MM.1S (cell line): ENCODE results near the gene DOCK4.

ENCODE experiments used
- DNase-seq: peaks from one replicate; pipeline ENCODE4 v3.0.0-alpha.2; 2015
- H2AFZ ChIP-seq: fragments of 300-600 bp; sonication (generic); 2 replicates; pipeline ENCODE4 v1.6.0; 2016; ENCODE audit warnings: antibody characterized with exemption, low read length
- H3F3A ChIP-seq: fragments of 300-600 bp; sonication (generic); 2 replicates; pipeline ENCODE4 v1.6.1; 2016; ENCODE audit warnings: mild to moderate bottlenecking, antibody characterized with exemption, low read length, moderate library complexity, mixed read lengths; ENCODE audit not compliant: insufficient read depth
- H3K27ac ChIP-seq: fragments of 300-600 bp; sonication (generic); 2 replicates; pipeline ENCODE4 v1.5.1; 2016; ENCODE audit warnings: mild to moderate bottlenecking, low read length
- H3K27me3 ChIP-seq: fragments of 300-600 bp; sonication (generic); replicated peaks from 2 replicates; pipeline ENCODE4 v1.6.0; 2016; ENCODE audit warnings: low read length; ENCODE audit not compliant: insufficient read depth
- H3K36me3 ChIP-seq: fragments of 300-600 bp; sonication (generic); replicated peaks from 2 replicates; pipeline ENCODE4 v1.6.1; 2016; ENCODE audit warnings: mild to moderate bottlenecking, low read length, mixed read lengths; ENCODE audit not compliant: insufficient read depth
- H3K4me1 ChIP-seq: fragments of 300-600 bp; sonication (generic); 2 replicates; pipeline ENCODE4 v1.6.1; 2016; ENCODE audit warnings: low read length, mixed read lengths
- H3K4me2 ChIP-seq: fragments of 300-600 bp; sonication (generic); 2 replicates; pipeline ENCODE4 v1.6.0; 2016; ENCODE audit warnings: low read depth, low read length
- H3K4me3 ChIP-seq: fragments of 300-600 bp; sonication (generic); 2 replicates; pipeline ENCODE4 v1.5.1; 2016; ENCODE audit warnings: low read length, mixed read lengths
- H3K79me2 ChIP-seq: fragments of 300-600 bp; sonication (generic); 2 replicates; pipeline ENCODE4 v1.6.1; 2016; ENCODE audit warnings: mixed run types, low read length, mixed read lengths
- H3K9ac ChIP-seq: fragments of 300-600 bp; sonication (generic); 2 replicates; pipeline ENCODE4 v1.6.1; 2016; ENCODE audit warnings: low read length, mixed read lengths
- H3K9me2 ChIP-seq: fragments of 300-600 bp; sonication (generic); replicated peaks from 2 replicates; pipeline ENCODE4 v1.6.1; 2016; ENCODE audit warnings: mild to moderate bottlenecking, low read length, mixed read lengths; ENCODE audit not compliant: insufficient read depth
- H3K9me3 ChIP-seq: fragments of 300-600 bp; sonication (generic); replicated peaks from 2 replicates; pipeline ENCODE4 v1.6.1; 2016; ENCODE audit warnings: mild to moderate bottlenecking, low read length, mixed read lengths; ENCODE audit not compliant: insufficient read depth
- H4K20me1 ChIP-seq: fragments of 300-600 bp; sonication (generic); 2 replicates; pipeline ENCODE4 v1.6.1; 2016; ENCODE audit warnings: mild to moderate bottlenecking, low read length, moderate library complexity, mixed read lengths; ENCODE audit not compliant: insufficient read depth
- EZH2 ChIP-seq: fragments of 300-600 bp; sonication (generic); optimal IDR thresholded peaks from 2 replicates; pipeline ENCODE3; 2017; ENCODE audit warnings: low read depth, mild to moderate bottlenecking, antibody characterized with exemption, low read length, mixed read lengths
- EZH2phosphoT487 ChIP-seq: fragments of 300-600 bp; sonication (generic); IDR thresholded peaks from 2 replicates; pipeline ENCODE4 v1.6.1; 2018; ENCODE audit warnings: antibody characterized with exemption, low read length
- TF ChIP-seq, protein P1 (sequence below): fragments of 300-600 bp; sonication (generic); IDR thresholded peaks from 2 replicates; pipeline ENCODE4 v1.5.1; 2016; ENCODE audit warnings: antibody characterized with exemption, low read length, mixed read lengths

Gene DOCK4

DNA sequence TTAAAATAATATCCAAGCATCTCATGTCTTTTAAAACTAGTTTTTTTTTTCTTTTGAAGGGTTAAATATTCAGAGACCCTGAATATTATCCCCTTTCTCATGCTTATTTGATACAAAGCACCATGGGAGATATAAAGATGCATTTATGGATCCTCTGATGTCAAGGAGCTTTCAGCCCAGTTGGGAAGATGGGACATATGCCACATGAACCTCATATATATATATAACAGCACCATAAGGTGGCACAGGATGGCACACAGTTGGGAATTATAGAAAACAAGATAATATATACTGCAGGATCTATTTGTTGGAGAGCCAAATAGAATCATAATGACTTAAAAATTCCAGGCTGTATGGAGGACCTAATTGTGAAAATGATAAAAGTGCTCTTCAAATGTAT is 458.5 kb downstream of the DOCK4 start:
- H4K20me1 ChIP-seq: no peaks in the 10 kb centered on the region
- DNase-seq: no peak
- H3K4me1 ChIP-seq: no peaks in the 10 kb centered on the region
- no peaks in the 10 kb centered on the region for H3F3A ChIP-seq
- no peak overlapping the region for H3K9ac ChIP-seq
- no peak for TF ChIP-seq EZH2phosphoT487
- TF ChIP-seq, protein P1, sequence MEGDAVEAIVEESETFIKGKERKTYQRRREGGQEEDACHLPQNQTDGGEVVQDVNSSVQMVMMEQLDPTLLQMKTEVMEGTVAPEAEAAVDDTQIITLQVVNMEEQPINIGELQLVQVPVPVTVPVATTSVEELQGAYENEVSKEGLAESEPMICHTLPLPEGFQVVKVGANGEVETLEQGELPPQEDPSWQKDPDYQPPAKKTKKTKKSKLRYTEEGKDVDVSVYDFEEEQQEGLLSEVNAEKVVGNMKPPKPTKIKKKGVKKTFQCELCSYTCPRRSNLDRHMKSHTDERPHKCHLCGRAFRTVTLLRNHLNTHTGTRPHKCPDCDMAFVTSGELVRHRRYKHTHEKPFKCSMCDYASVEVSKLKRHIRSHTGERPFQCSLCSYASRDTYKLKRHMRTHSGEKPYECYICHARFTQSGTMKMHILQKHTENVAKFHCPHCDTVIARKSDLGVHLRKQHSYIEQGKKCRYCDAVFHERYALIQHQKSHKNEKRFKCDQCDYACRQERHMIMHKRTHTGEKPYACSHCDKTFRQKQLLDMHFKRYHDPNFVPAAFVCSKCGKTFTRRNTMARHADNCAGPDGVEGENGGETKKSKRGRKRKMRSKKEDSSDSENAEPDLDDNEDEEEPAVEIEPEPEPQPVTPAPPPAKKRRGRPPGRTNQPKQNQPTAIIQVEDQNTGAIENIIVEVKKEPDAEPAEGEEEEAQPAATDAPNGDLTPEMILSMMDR: no peak
- no peak for TF ChIP-seq EZH2
- no peak overlapping the region for H3K4me3 ChIP-seq
- H3K9me2 ChIP-seq: no peaks in the 10 kb centered on the region
- no peak overlapping the region for H3K4me2 ChIP-seq
- H3K36me3 ChIP-seq: no peaks in the 10 kb centered on the region
- H3K9me3 ChIP-seq: no peaks in the 10 kb centered on the region
- no peaks in the 10 kb centered on the region for H3K27me3 ChIP-seq
- H3K27ac ChIP-seq: no peak overlapping the region
- H3K79me2 ChIP-seq: no peaks in the 10 kb centered on the region
- H2AFZ ChIP-seq: no peak overlapping the region

DNA sequence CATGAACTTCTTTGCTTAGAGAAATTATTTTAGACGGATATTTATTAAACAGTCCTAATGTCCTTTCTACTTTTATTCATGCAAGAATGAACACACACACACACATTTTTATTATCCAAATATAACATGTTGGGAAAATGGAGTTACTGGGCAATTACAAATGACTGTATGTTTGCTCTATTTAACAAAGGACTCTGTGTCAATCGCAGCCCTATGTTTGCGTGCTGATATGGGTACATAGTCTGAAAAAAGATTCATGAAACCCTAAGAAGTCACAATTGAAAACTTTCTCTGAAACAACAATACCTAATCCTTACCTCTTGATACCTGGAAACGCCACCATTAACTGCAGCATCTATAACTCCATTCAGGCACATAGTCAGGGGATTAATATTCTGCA is 459.2 kb downstream of the DOCK4 start:
- Histone ChIP-seq H3K27ac (no peak overlapping the region), H3K36me3 (no peaks in the 10 kb centered on the region), H3K27me3 (no peaks in the 10 kb centered on the region), H3K4me3 (no peak overlapping the region), H2AFZ (no peak overlapping the region), H3F3A (no peaks in the 10 kb centered on the region), H4K20me1 (no peaks in the 10 kb centered on the region), H3K9ac (no peak overlapping the region), H3K9me3 (no peaks in the 10 kb centered on the region), H3K4me1 (no peaks in the 10 kb centered on the region), H3K79me2 (no peaks in the 10 kb centered on the region), H3K9me2 (no peaks in the 10 kb centered on the region), H3K4me2 (no peak overlapping the region)
- no peak for DNase-seq
- TF ChIP-seq, protein P1: no peak
- TF ChIP-seq EZH2phosphoT487 (no peak), EZH2 (no peak)

- TF ChIP-seq EZH2phosphoT487 (no peak), EZH2 (no peak)
- TF ChIP-seq, protein P1: no peak
- no peaks in the 10 kb centered on the region for H4K20me1 ChIP-seq
- no peaks in the 10 kb centered on the region for H3K27me3 ChIP-seq
- H3K79me2 ChIP-seq: no peaks in the 10 kb centered on the region
- H3K36me3 ChIP-seq: no peaks in the 10 kb centered on the region
- no peak overlapping the region for H2AFZ ChIP-seq
- H3K4me3 ChIP-seq: no peak overlapping the region
- H3K4me1 ChIP-seq: no peaks in the 10 kb centered on the region
- DNase-seq: no peak
- H3K4me2 ChIP-seq: no peak overlapping the region
- H3K9me3 ChIP-seq: no peaks in the 10 kb centered on the region
- H3K9ac ChIP-seq: no peak overlapping the region
- no peaks in the 10 kb centered on the region for H3K9me2 ChIP-seq
- H3K27ac ChIP-seq: no peak overlapping the region
- H3F3A ChIP-seq: no peaks in the 10 kb centered on the region
Observed at GRCh38 chr7:111744501-111745155, 461.6 kb downstream of the DOCK4 start.
